HL-60 (cell line): ENCODE measurements around the gene ST8SIA4.

Source experiments
- POLR2AphosphoS5 ChIP-seq: IDR thresholded peaks from 2 replicates; pipeline ENCODE4 v1.6.1; 2012; ENCODE audit warnings: low read depth
- TF ChIP-seq, protein P1 (sequence below): IDR thresholded peaks from one replicate; pipeline ENCODE4 v1.5.1; 2011; ENCODE audit warnings: low read length, control low read depth, inconsistent platforms; ENCODE audit not compliant: insufficient read depth

DNA sequence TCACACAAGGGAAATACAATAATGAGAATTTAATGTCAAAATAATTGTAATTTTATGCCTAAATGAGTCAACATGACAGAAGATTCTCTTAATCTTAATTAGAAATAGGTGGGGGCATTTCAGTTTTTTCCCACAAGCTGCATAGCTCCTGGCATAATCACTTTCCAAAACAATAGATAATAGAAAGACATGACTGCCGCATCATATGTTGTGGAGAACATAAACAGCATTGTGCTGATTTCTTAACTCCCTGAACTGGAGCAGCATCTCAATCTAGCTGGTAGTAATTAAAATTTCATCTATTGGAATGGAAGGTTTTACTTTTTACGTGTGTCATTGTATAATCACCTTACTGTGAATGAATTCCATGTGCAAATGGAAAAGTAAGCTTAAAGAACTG is 112.1 kb downstream of the ST8SIA4 start:
- TF ChIP-seq, protein P1, sequence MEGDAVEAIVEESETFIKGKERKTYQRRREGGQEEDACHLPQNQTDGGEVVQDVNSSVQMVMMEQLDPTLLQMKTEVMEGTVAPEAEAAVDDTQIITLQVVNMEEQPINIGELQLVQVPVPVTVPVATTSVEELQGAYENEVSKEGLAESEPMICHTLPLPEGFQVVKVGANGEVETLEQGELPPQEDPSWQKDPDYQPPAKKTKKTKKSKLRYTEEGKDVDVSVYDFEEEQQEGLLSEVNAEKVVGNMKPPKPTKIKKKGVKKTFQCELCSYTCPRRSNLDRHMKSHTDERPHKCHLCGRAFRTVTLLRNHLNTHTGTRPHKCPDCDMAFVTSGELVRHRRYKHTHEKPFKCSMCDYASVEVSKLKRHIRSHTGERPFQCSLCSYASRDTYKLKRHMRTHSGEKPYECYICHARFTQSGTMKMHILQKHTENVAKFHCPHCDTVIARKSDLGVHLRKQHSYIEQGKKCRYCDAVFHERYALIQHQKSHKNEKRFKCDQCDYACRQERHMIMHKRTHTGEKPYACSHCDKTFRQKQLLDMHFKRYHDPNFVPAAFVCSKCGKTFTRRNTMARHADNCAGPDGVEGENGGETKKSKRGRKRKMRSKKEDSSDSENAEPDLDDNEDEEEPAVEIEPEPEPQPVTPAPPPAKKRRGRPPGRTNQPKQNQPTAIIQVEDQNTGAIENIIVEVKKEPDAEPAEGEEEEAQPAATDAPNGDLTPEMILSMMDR: no peak
- no peak for TF ChIP-seq POLR2AphosphoS5
